SKM-1 (cell line): ENCODE data around the gene RASA3.

Experiments used
- DNase-seq: peaks from one replicate; lab custom pipeline; 2025; ENCODE audit not compliant: unreplicated experiment; lab: John Stamatoyannopoulos, UW

Gene RASA3

DNA sequence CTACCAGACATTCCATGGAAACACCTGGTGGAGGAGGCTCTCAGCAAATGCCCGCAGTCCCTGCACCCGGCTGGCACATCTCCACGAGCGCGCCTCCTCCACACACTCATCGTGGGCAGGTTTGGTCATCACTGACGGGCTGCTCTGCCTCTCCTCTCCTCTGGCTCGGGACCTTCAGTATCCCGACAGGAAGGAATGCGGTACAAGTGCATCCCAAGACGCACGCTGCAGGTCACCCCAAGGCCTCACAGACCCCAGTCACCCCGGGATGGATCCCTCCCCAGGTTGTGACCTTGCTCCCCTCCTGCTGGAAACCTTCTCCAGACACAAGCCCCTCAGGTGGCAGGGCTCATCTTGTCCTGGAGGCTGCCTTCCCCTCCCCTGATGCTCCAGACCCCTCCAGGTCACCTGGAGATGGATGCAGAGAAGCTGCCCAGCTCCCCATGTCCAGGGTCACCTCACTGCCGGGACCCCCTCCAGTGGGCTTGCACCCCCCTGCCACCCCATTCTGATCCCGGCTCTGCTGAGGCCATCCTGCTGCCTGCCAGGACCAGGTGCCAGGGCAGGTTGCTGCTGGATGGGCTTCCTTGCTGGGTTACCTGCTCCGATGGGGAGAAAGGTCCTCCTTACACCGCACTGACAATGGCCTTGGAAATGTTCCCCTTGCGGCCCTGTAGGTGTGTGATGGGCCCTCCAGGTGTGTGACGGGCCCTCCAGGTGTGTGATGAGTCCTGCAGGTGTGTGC is 188.4 kb downstream of the RASA3 start:
- no peak for DNase-seq

- DNase-seq = no peak
Measured at GRCh38 chr13:113942591-113943103, 189.8 kb downstream of the RASA3 start.

DNA sequence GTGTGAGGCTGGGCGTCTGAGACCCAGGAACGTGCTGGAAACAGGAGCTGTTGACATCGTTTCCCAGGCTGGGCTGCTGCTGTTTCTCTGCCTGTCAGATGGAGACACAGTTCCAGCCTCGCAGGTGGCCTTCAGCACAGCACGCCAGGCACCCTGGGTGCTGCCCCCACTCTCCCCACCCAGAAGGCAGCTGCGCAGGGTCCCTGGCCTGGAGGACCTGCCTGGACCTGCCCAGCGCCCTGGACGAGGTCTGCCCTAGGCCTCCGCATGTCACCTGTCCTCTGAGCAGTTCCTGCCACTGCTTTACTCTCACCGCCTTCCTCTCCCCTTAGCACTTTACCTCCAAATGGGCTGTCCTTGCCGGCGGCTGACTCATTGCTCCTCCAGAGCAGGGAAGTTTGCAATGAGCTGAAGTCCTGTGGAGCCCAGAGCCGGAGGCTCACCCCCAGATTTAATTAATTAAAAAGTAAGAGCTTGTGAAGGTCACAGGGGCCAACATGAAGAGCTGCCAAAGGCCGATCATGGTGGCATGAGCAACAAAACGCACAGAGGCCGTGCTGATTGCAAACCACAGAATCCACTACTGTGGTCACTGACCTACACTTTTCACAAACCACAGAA is 190.7 kb downstream of the RASA3 start:
- DNase-seq = no peak

GRCh38 chr13:113939944-113940297 is 192.5 kb downstream of the RASA3 start:
- no peak for DNase-seq

- no peak for DNase-seq
Measured at GRCh38 chr13:113939129-113939943, 193.1 kb downstream of the RASA3 start.

- DNase-seq = no peak
Measured at GRCh38 chr13:113938716-113939115, 193.7 kb downstream of the RASA3 start.

DNA sequence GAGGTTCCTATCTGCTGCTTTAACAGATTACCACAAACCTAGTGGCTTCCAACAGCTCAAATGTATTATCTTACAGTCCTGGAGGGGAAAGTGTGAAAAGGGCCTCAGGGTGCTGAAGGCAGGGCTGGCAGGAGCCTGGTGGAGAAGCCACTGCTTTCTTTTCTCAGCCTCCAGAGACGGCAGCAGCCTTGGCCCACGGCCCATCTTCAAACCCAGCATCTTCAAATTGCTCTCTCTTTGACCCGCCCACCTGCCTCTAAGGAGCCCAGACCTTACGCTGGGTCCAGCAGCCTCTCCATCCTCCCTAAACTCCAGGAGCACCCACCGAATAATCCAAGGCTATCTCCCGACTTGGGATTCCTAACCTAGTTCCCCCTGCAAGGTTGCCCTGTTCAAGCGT is 194.2 kb downstream of the RASA3 start:
- no peak for DNase-seq

DNA sequence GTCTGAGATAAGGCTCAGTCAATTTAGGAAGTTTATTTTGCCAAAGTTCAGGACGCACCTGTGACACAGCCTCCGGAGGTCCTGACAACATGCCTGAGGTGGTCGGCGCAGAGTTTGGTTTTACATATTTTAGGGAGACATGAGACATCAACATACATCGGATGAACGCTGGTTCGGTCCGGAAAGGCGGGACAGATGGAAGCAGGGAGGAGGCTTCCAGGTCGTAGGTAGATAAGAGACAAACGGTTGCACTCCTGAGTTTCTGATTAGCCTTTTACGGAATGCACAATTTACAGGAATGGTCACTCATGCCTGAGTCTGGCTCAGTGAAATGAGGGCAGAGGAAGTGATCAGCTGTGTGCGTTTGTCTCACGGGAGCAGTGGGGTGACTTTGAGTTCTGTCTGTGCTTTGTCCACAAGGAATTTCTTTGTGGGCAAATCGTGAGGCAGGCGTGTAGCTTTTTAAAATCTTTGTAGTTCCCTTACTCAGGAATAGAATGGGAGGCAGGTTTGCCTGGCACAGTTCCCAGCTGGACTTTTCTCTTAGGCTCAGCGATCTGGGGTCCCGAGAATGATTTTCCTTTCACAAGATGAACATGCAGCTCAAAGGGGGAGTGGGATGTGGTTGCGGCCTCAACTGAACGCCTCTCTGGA is 194.8 kb downstream of the RASA3 start:
- DNase-seq = no peak

DNA sequence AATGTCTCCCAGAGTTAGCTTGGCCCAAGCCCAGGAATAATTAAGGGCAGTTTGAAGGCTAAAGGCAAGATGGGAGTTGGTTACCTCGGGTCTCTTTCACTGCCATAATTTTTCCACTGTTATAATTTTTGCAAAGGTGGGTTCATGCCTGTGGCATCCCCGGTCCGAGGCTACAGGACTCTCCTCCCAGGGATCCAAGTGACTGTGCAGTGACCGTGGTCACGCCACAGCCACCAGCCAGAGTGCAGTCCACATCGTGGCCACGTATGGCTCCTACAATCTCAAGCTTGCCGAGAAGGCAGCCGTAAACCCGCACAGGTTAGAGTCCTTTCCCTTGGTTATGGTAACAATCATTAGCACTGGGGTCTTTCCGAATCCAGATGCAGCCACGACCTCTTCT is 195.3 kb downstream of the RASA3 start:
- no peak for DNase-seq

DNA sequence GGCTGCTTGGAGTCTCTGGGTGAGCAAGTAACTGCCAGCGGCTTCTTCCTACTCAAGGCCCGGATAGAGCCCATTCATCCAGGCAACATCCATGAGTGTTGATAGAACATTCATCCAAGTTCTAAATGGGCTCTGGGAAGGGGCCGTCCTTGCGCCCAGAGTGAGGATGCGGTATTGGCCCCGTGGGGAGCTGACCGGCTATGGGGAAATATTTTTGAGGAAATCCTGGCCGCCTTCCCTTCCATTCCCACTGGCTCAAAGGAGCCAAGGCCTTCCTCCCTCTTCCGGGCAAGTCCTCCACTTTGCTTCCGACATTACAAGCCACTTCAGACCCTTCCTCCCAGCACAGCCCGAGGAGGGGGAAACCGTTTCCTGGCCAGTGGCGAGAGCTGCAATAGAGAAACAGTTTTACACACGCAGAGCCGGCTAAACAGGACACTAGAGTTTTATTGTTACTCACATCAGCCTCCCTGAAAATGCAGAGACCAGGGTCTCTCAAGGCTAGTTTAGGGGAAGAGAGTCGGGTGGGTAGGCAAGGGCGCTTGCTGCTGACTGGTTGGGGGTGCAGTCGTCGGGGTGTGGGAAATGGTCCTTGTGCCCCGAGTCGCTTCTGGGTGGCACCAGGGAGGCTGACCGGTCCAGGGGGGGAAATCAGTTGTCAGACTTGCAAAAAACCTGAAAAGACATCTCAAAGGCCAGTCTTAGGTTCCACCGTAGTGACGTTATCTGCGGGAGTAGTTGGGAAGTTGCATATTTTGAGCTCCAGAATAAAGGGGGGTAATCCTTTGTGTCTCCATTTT is 196.1 kb downstream of the RASA3 start:
- no peak for DNase-seq

DNA sequence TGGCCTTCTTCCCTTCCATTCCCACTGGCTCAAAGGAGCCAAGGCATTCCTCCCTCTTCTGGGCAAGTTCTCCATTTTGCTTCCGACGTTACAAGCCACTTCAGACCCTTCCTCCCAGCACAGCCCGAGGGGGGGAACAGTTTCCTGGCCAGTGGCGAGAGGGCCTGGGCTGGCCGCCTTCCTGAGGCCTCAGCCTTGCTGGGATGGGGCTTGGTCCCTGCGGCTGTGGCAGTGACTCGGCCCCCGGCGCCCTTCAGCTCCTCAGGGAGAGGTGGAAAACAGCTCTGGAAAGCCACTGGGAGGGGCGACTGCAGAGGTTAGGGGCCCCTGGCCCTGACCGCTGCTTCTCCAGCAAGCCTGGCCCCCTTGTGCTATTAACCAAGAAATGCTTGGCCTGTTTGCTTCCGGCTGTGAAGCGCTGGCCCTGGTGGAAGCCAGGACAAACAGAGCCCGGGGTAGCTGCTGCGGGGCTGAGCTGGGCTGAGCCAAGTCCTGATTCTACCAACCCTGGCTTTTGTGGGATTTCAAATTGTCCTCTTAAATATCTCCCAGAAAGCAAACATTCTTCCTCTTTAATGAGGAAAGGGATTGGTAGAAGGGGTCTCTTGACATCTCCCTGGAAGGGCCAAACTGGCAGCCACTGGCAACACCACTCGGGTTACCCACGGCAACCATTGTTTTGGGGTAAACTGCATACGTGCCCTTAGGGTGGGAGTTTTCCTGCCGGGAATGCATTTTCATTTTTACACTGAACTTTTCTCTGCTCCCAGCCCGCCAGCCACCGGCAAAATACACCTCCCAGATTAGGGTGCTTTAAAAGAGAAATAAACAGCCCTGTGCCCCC is 197.2 kb downstream of the RASA3 start:
- DNase-seq = no peak

GRCh38 chr13:113934576-113934975 is 197.8 kb downstream of the RASA3 start:
- no peak for DNase-seq

- DNase-seq = no peak
Measured at GRCh38 chr13:113933901-113934300, 198.5 kb downstream of the RASA3 start.

- DNase-seq = no peak
Measured at GRCh38 chr13:113931841-113932459, 200.5 kb downstream of the RASA3 start.

DNA sequence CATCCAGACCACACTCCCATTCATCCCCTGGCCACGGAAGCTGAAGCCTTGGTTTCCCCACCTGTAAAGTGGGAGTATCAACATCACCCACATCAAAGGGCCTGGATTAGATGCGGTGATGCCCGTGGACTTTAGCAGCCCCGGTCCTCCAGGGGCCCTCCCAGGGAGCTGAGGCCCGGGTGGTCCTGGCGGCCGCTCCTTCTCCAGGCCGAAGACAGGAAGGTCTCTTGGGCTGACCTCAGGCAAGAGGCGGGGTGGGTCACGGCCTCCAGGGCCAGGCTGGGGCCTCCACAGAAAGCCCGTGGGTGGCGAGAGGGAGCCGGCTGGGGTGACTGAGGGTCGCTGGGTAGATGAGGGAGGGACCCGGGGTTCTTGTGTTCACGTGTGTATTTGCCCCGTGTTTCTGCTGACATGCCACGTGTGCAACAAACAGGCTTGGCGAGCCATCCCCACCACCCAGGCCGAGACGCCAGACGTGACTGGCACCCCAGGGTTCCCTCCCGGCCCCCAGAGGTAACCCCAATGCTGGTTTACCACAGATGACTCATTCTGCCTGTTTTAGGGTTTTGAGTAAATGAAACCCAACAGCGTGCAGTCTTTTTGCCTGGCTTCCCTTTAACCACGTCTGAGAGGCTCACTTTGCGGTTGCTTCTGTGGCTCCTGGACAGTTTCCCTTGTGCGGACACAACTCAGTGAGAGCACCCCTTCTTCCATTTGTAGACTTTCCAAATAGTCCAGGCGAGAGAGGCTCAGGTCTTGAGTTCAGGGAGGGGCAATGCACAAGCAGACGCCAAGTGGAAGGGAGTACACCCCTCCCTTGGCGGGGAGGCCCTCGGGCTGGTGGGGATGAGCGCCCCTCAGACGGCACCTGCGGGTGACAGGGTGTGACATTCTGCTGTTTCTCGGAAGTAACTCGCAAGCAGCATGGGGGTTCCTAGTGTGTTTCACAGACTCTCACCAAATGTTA is 201.5 kb downstream of the RASA3 start:
- no peak for DNase-seq

DNA sequence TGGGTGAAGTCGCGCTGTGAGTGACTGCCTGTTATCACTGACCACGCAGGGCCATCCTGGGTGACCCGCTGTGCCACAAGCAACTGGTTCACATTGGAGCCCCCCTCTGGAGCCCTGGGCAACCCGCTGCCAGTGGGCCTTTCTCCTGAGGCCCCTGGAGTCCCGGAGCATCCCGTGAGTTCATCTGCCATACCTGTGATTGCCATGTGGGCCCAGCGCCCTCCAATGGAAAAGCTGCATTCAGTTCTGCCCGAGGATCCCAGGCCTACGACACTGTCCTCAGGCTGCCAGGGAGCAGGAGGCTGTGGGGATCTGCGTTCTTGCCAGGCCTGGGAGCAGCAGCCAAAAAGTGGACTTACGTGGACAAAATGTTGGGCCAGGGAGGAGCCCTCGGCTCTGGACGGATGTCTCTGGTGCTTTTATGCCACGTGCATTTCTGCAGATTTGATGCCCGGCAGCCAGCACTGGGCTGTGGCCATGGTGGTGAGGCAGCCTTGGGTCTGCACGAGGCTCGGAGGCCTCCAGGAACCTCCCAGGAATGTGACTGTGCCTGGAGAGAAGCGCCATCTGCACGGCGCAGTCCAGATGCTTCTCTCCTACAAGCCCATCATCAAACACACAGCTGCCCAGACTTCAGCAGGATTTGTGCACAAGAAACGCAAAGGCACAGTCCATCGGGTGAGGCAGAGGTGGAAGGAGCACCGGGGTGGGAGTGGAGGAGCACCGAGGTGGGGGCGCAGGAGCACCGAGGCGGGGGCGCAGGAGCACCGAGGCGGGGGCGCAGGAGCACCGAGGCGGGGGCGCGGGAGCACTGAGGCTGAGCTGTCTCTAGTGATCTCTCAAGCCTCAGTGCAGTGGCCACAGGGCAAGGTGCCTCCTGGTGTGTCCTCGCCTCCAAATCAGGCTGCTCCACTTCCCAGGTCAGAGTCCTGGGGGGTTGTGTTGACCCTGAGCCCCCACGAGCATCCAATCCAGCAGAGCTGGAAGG is 202.5 kb downstream of the RASA3 start:
- no peak for DNase-seq
